HG02870 (cell line): Measurements from ENCODE around the gene SEC14L6.
A peak's percentile ranks its signal among the peaks of the same experiment; 100 is the strongest.
"Not testable (repeated sequence)": the region's sequence is repeated elsewhere in the genome, so short reads cannot be mapped to it uniquely, and the experiment has no call there.

Experiments
- ATAC-seq: cut with Tn5 transposase; IDR thresholded peaks from one replicate; pipeline ENCODE4 v1.9.1; 2021; ENCODE audit warnings: mild to moderate bottlenecking, moderate library complexity; ENCODE audit not compliant: unreplicated experiment

The SEC14L6 gene

DNA sequence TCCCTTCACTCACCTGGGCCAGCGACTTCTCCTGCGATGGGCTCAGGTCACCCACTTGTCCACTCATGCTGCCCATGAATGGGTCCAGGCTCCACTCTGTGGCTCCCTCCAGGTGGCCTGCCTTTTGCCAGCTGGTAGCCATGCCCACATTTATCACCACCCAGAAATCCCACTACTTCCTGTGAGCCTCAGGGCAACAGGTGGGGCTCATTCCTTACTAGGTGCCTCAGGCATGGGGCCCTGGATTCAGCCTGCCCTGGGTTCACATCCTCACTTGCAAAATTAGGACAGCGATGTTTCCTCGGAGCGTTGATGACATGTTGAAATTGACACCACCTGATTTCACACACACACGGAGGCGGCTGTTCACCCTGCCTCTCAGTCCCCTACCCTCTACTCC, at the start of gene SEC14L6:
Gene SEC14L6 (minus strand): TSS at position 126 of the 400 bp plus-strand sequence. CDS start 59 bp downstream, at position 67.
- no peak for ATAC-seq

DNA sequence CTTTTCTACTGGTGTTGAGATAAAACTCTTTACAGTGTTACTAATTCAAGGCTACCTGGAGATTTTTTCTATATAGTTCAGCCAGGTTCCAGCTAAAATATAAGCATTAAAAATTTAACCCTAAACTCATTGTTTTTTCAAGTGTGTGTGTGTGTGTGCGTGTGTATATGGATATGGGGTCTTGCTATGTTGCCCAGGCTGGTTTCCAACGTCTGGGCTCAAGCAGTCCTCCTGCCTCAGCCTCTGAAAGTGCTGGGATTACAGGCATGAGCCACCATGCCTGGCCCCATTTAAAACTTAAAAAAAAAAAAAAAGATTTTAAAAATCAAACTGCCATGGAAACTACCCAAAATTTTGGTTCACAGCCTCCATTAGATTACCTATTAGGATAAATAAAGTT, 49.7 kb upstream of the SEC14L6 start:
- ATAC-seq, result no peak

DNA sequence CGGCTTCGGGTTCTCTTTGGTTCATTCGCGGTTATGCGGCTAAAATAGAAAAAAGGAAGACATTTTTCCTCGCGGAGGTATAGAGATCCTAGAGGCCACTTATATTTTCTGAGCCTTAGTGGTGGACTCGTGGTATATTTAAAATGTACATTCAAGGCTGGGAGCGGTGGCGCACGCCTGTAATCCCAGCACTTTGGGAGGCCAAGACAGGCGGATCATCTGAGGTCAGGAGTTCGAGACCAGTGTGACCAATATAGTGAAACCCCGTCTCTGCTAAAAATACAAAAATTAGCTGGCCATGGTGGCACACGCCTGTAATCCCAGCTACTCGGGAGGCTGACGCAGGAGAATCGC, 45.8 kb upstream of the SEC14L6 start:
- not testable (repeated sequence) for ATAC-seq

DNA sequence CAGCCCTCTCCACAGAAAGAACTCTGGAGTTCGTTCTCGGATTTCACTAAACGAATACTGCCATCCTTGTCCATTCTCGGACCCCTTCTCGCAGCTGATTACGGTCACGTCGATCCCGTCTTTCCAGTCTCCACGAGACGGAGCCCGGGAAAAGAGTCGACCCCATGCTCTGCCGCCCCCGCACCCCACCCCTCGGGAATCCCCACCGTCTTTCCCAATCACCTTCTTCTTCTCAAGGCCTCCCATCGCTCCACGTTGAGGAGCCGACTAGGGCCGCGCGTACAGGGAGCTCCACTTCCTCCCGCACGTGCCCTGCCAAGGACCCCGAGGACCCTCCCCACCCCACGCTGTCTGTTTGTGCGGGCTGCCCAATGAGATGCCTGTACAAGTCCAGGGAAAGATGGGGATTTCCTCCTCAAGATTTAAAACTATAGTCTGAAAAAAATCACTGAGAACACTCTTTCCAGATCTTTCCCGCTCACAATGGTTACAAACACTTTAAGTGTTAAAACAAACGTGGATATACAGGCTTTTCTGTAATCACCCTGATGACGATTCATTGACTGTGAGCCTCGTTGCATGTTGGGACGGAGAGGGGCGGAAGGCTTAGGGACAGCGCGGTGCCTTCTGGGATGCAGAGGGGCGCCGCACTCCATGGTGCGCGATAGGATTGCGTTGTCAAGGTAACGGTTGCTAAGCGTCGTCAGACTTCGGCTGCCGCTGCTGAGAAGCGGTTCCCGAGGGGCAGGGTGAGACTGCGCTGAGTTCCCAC, 45.2 kb upstream of the SEC14L6 start, which contains the start of gene PES1:
Gene PES1 (minus strand): TSS at position 323 of the 772 bp plus-strand sequence. CDS start 77 bp downstream, at position 246.
- peak; percentile 95 for ATAC-seq

DNA sequence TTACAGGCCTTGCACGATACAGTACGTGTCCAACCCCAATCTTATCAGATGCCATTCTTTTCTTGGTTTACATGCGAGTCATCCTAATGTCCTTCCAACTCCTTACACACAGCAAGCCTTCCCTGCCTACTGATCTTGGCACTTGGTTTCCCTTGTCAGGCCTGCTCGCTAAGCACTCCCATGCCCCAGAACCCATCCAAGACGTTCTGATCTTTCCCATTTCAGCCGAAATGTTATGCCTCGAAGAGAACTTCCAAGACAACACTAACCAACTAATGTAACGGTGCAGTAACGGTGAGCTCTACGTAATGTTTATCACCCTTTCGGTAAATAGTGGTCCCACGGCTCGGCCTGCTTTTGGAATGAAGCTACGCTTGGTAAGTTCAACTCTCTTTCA, 44.6 kb upstream of the SEC14L6 start:
- no peak for ATAC-seq

DNA sequence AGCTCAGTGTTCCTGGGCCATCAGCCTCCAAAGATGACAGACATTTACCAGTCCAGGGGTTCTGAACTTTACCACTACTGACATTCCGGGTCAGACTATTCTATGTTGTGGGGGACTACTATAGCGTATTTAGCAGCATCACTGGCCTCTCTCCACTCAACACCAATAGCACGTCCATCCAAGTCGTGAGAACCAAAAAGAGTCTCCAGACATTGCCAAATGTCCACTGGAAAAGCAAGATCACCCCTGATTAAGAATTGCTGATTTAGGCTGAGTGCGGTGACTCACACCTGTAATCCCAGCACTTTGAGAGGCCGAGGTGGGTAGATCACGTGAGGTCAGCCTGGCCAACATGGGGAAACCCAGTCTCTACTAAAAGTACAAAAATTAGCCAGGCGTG, 39.9 kb upstream of the SEC14L6 start:
- ATAC-seq, result no peak

DNA sequence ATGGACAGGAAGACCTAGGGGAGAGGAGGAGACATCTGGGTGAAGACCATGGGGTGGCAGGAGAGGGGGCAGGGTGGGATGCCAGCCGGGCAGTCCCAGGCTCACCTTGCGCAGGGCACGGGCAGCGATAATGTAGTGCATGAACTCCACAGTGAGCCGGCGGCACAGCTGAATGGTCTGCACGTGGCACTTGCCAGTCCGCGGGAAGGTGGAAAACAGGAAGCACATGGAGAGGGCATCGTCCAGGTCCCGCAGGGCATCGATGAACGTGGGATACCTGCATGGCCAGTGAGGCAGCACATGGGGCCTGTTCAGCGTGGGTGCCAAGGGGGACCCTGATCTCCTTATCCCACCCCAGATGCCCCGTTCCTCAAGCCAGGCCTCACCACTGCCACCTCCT, 37.9 kb upstream of the SEC14L6 start:
- ATAC-seq, result no peak

DNA sequence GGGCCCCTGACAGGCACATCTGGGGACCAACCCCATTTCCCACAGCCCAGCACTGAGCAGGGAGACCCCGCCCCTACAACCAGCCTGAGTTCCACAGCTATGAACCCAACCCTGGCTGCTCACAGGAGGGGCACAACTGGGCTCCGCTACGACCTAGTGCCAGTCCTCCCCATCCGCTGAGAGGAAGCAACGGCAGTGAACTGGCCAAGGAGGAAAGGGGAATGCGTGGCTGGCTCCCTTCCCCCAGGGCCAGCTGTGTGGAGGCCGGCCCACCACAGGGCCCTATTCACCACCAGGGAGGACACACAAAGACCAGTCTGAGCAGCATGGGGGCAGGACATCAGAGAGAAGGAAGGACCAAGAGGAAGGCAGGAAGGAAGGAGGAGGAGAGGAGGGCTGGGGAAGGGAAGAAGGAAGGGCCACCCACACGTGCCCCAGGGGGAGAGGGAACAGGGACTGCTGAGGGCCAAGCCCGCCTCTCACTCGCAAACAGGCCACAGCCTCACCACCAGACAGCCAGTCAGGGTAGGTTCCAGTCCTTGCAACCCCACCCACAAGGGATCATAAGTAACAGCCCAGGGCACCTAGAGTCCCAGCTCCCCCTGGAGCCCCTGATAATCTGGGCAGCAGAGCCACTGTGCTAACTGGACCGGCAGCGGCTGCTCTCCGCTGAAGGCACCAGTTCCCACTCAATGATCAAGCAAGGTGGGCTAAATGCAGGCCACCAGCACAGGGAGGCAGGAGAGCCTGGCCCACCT, 36.4 kb upstream of the SEC14L6 start:
- ATAC-seq, result no peak

DNA sequence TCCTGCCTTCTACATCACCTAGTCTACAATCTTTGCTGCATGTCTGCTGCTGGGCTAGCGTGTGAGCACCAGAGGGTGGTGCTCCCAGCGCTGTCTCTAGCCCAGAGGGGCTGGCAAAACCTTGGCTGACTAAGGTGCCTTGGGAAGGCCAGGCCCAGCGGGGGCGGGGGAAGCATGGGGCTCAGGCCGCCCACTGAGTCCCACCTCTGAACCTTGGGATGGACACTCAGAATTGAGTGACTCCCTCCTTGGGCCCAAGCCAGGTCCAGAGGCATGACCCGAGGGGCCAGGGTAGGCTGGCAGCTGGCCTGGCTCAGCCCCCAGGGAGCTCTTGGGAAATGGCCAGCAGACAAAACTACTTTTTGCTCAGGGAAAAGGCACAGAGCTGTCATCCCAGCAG, 35.5 kb upstream of the SEC14L6 start:
- no peak for ATAC-seq

DNA sequence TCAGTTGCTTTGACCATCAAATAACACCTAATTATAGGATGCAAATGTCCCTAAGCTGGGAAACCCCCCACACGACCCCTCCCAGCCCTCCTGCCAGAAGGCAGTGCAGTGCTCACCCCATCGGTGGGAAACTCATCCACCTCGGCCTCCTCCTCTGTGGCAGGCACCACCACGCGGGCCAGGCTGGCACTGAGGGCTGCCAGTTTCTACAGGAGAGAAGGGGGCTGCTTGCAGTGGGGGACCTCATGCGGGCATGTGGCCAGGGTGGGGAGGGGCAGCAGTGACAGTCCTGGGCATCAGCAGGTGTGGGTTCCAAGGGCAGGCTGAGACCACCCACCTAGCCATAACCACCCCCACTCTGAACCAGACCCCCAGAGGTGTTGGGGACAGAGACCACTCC, 34.4 kb upstream of the SEC14L6 start:
- no peak for ATAC-seq

DNA sequence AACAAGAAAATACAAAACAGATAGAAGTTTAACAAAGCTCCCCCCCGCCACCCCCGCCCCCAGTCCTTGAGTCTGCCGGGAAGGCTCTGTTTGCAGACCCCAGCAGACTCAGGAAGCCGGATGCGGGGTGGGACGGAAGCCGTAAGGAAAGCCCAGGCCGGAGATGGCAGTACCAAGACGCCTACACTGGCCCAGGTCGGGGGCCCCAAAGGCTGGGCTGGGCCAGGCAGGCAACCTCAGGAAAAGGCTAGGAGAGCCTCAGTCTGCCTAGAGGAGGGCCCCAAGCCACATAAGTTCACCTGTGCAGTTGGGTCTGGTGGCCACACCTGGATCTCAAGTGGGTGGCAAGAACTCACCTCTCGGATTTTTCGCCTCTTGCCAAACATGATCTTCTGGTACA, 31.9 kb upstream of the SEC14L6 start:
- no peak for ATAC-seq

DNA sequence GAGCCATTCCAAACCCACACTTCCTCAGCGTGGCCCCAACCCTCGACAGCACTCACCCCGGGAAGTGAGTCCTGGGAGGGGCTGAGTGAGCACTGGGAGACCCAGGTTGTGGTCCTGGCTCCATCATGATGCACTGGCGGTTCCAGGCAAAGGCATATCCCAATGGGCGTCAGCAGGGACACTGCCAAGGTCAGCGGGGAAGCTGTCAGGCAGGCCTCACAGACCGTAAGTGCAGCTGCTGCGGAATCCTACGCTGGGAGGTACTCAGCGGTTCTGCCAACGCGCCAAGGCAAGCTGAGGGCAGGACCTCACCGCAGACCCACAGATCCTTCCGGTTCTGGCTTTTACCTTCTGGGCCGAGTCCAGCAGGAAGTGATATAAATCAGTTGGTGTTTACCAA, 29.3 kb upstream of the SEC14L6 start:
- ATAC-seq, result no peak

DNA sequence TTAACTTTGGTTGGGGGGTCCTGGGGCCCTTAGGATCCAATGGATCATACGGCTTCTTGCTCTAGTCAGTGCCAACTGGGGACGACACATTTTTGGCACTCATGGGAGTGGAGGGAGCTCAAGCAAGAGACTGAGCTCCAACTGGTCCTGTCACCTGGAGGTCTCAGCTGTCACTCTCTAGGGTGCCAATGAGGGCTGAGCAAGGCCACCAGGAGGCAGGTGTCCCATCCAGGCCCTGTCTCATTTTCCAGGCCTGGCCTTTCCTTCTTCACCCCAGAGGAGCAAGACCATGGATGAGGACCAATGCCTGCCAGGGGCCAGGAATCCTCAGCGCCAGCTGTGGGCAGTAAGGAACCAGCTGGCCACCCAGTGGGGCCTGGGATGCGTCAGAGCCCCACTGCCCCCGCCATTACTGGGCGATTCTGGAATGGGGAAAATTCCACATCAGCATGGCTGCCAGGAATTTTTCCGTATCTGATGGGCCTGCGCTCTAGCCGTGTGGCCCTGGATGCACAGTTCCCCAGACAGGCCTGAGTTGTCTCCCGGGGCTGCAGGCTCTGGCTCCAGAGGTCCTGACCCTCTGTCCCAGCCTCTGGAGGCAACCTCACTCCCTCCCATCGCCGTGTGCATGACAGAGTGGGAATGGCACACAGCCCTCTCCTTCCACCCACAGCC, 28.6 kb upstream of the SEC14L6 start:
- ATAC-seq, result no peak

DNA sequence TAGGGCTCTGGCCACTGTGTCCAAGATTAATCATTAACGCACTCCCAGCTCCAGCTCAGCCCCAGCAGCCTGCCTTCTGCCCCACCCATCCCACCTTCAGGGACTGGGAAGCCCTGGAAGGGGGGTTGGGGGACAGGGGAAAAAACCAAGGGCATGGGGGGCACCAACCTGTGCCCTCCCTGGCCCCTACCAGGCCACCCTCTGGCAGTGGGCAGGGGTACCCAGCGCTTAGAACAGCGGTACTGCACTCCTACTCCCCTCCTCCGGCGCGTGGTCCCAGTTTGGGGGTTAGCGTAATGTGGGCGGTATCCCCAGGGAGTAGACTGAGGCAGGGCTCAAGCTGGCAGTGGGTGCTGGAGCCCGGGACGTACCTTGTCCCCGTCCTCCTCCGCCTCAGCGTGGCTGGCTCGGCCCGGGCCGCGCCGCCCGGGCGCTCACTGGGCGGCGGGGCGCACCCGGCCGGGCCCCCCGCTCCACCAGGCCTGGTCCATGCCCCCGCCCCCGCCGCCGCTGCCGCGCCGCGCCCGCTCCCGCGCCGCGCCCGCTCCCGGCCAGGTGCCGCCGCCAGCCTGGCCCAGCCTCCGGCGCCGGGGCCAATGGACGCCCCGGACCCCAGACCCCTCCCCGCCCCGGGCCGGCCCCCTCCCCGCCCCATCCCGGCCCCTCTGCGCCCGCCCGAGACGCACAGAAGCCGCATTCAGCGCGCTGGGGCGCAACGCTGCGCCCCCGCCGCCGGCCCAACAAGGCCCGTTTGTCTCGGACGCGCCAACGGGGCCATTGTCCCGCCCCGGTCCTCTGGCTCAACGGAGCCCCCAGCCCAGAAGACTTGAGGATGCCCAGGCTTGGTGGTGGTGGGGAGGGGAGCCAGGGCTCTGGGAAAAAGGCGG, 27.8 kb upstream of the SEC14L6 start, which contains the start of gene GAL3ST1:
Gene GAL3ST1 (minus strand): TSS at position 571 of the 887 bp plus-strand sequence. CDS start 17,273 bp downstream, outside the sequence.
- no peak for ATAC-seq

DNA sequence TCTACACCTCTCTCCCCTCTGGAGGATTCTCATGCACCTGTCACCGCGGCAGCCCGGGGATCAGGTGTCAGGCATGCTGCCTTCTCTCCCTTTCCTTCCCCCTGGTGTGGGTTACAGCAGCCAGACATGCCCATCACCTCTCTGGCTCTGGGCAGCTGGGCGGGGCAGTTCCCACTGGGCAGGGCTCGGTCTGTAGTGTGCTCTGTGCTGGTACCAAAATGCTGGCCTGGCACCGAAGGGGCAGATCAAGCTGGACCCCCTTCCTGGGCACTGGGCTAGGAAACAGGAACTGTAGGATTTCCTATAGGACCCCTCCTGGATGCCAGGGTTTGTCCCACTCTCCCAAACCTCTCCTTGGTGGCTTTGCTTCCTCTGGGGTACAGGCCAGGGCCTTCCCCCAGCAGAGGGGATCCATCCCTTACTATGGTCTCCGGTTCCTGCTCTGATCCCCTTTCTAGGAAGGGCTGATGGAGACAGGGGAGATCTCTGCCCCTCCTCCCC, 27.1 kb upstream of the SEC14L6 start:
- ATAC-seq, result no peak

DNA sequence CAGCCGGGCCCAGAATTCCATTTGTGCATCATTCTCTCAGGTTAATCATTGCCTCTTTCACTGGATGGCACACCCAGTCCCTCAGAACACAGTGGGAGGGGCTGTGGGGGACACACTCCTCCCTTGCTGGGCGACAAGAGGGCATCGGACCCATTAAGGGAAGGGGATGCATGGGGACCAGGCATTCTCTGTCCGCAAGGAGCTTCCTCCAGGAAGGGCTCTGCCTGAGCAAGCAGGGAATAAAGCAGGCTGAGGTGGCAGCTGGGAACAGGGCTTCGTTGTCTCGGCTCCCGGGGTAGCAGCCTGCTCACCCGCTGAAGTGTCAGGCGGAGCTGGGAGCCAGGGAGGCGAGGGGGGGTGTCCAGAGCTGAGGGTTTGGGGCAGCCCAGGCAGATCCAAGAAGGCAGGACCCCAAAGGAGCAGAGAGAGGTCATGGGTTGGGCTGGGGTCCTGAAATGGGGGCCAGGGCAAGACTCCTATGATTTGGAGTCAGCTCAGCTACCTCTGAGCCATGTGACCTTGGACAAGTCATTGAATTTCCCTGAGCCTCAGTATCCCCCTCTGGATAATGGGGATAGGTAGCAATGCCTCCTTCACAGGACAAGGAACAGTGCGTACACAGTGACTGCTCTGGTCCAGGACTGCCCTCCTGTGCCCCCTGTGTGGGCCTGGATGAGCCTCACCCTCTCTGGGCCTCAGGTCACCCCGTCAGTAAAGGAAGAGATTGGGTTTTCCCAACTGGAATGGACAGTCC, 26.5 kb upstream of the SEC14L6 start:
- ATAC-seq, result no peak

DNA sequence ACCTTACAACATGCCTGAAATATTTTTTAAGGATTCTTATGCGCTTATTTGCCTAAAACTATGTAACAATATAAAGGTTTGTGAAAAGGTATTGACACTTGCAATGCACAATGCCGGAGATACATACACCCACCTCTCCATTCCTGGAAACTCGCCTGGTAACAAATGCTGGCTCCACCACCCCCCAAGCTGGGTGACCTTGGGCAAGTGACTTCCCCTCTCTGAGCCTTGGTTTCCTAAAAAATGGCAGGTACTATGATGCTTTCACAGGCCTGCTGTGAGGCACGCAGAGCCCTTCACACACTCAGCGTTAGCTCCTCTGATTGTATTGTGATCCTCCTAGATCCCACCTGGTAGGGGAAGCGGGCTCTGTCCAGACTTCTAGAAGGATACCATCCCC, 25.7 kb upstream of the SEC14L6 start:
- no peak for ATAC-seq

DNA sequence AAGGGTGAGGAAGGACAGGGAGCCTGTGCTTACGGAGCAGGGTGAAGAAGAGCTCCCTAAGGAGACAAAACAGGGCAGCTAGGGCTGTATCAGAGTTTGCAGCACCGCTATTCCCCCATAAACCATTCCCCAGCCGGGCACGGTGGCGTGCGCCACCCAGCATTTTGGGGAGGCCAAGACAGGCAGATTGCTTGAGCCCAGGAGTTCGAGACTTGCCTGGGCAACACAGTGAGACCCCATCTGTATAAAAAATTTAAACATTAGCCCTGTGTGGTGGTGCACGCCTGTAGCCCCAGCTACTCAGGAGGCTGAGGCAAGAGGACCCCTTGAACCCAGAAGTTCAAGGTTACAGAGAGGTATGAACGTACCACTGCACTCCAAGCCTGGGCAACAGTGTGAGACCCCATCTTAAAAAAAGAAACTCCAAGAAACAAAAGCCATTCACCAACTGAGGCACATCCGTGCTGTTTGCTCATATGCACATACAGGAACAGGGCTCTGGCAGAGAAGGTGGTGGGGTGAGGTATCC, 23.2 kb upstream of the SEC14L6 start:
- no peak for ATAC-seq

DNA sequence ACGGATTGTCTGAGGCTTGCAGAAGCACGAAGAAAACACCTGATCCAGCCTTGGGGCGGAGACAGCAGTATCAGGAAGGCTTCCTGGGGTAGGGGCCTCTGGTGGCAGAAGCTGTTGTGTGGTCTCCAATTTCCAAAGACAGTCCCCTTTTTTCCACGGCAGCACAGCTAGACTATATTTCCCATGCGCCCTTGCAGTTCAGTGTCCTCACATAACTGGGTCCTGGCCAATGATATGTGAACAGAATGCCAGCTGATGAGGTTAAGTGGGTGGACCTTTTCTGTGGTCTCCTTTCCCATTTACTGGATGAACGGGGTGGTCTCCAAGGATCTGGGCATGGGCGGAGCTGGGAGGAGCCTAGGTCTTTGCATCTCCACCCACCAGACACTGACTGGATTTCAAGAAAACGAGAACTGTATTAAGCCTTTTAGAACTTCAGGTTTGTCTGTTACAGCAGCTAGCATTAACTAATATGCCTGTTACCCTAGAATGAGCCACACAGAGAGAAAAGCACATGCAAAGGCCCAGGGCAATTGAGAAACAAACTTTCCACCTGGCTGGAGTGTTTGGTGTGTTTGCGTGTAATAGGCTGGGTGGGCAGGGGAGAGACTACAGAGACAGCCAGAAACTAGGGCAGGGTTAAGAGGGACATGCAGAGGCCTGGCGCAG, 21.7 kb upstream of the SEC14L6 start:
- no peak for ATAC-seq
